ENCODE measurements around the gene TM9SF3.

The TM9SF3 gene

DNA sequence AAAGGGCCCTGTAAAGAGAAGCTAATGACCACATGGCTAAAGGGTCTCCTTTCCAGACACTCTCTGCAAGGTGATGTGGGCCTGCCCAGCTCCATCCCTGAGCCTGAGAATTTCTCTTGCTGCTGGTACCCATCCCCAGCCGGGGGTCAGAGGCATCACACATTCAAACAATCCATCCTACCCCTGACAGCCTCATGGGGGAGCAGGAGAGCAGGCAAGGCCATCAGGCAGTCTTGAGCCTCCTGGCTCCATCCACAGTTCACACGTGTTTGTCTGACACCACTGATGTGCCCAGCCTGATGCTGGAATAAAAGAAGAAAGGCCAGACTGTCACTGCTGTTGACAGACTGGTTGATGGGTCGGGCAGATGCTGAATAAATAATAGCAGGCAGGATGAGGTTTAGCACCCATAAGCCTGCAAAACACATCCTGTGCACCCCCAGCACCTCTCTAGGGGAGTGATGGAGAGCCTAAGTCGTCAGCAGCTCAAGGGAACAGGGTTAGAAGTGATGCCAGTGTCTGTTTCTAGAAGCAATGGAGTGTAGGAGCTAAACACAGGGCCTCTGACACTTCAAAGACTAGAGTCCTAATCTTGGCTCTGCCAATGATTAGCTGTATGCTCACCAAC, 116.6 kb downstream of the TM9SF3 start:
- peak; percentile 17 for DNase-seq (ENCODE audit: low spot score)

DNA sequence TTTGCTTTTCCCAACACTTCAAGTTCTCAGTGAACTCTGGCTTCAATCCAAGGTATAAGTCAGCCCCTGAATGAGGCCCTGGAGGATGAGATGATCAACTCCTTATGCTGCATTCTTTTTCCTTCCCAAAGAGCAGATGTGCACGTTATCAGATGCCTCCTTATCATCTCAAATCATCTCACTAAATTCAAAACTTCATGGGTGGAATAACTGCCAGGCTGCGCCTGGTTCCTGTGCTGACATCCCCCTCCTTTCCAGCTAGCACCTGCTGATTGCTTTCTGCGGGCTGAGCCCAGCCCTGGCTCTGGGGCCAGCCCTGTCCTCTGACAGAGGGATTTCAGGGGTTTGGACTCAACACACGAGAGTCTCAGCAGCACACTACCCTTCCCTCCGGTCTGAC, 118.0 kb downstream of the TM9SF3 start:
- DNase-seq (ENCODE audit: low spot score), result no peak
